Right atrium auricular region (tissue), 2 donors: ENCODE measurements around the gene PPM1N. TPM values are rescaled to one million over a fixed set of nuclear protein-coding genes. Genes with fewer than 3 reads are reported as not detected.
A peak's percentile ranks its signal among the peaks of the same experiment; 100 is the strongest.

Experiments
- DNase-seq: peaks from one replicate; pipeline ENCODE4 v3.0.0-alpha.2; 2019; ENCODE audit warnings: low spot score
- H3K27ac ChIP-seq, 2 donors: fragments of 200-600 bp; sonication (generic); 1 replicate in 1 of 2; 2 replicates in 1 of 2; pipeline ENCODE4 v1.5.1; 2016 to 2019
- H3K27me3 ChIP-seq, 2 donors: fragments of 200-600 bp; sonication (generic); one replicate each; pipeline versions ENCODE4 v1.5.1 to v1.6.0; 2017 to 2019
- H3K36me3 ChIP-seq: fragments of 200-600 bp; sonication (generic); one replicate; pipeline ENCODE4 v1.5.1; 2016
- H3K4me1 ChIP-seq, 2 donors: fragments of 200-600 bp; sonication (generic); one replicate each; pipeline versions ENCODE4 v1.5.1 to v1.6.0; 2017 to 2019
- H3K4me3 ChIP-seq, 2 donors: fragments of 200-600 bp; sonication (generic); 1 replicate in 1 of 2; 2 replicates in 1 of 2; pipeline ENCODE4 v1.5.1; 2017 to 2019; ENCODE audit warnings: mild to moderate bottlenecking in 1 of 2, moderate library complexity in 1 of 2
- H3K9me3 ChIP-seq, 2 donors: fragments of 200-600 bp; sonication (generic); one replicate each; pipeline ENCODE4 v1.5.1; 2019
- CTCF ChIP-seq, 2 donors: fragments of 200-600 bp; sonication (generic); IDR thresholded peaks; one replicate each; pipeline ENCODE4 v1.5.1; 2019; ENCODE audit warnings: antibody characterized with exemption in 2 of 2
- total RNA-seq, 2 donors: library from RNA; depleted of rRNA; stranded (reverse); fragments of >200 nt; gene quantifications; one replicate each; pipeline ENCODE4 v1.1.0, GENCODE V29; 2016

Gene PPM1N
- total RNA-seq, 2 donors from 2014 or later, result 1.8 TPM; not detected in 1

- Histone ChIP-seq H3K36me3 (peaks cover 8% of the 10 kb centered on the region), H3K27me3 (no peaks in the 10 kb centered on the region), H3K4me3 (no peak overlapping the region), H3K27ac (peak overlapping the region in 1 of 2 donors; percentile 11), H3K4me1 (peaks cover 0 to 66% of the 10 kb centered on the region in 2 donors), H3K9me3 (no peaks in the 10 kb centered on the region)
- DNase-seq, result no peak
- TF ChIP-seq CTCF (IDR thresholded peaks at IDR 0.05), result no peak
These were observed 12.8 kb downstream of the PPM1N start for GRCh38 chr19:45511074-45511473.

GRCh38 chr19:45512881-45513483 is 14.7 kb downstream of the PPM1N start:
- no peak for TF ChIP-seq CTCF (IDR thresholded peaks at IDR 0.05)
- H3K4me1 ChIP-seq, result peaks cover 0 to 66% of the 10 kb centered on the region in 2 donors
- no peak overlapping the region for H3K27ac ChIP-seq
- no peaks in the 10 kb centered on the region for H3K27me3 ChIP-seq
- no peaks in the 10 kb centered on the region for H3K9me3 ChIP-seq
- peaks cover 16% of the 10 kb centered on the region for H3K36me3 ChIP-seq
- no peak overlapping the region for H3K4me3 ChIP-seq
- no peak for DNase-seq

- Histone ChIP-seq H3K27ac (peak overlapping the region; percentile 52 to 58), H3K4me1 (peaks cover 0 to 64% of the 10 kb centered on the region in 2 donors)
- no peak for DNase-seq
These were observed 16.3 kb downstream of the PPM1N start for GRCh38 chr19:45514376-45515051.

GRCh38 chr19:45515081-45515624 is 16.9 kb downstream of the PPM1N start:
- Histone ChIP-seq H3K9me3 (no peaks in the 10 kb centered on the region), H3K36me3 (peaks cover 36% of the 10 kb centered on the region), H3K27ac (peak overlapping the region; percentile 52 to 58), H3K27me3 (no peaks in the 10 kb centered on the region), H3K4me1 (peaks cover 0 to 57% of the 10 kb centered on the region in 2 donors), H3K4me3 (no peak overlapping the region)
- no peak for DNase-seq
- TF ChIP-seq CTCF (IDR thresholded peaks at IDR 0.05), result no peak

More at GRCh38 chr19:45514376-45515051, 16.3 kb downstream of the PPM1N start:
- H3K9me3 ChIP-seq, result no peaks in the 10 kb centered on the region
- TF ChIP-seq CTCF (IDR thresholded peaks at IDR 0.05), result no peak
- H3K4me3 ChIP-seq, result no peak overlapping the region
- H3K27me3 ChIP-seq, result no peaks in the 10 kb centered on the region
- peaks cover 31% of the 10 kb centered on the region for H3K36me3 ChIP-seq

- Histone ChIP-seq H3K9me3 (no peaks in the 10 kb centered on the region), H3K27me3 (no peaks in the 10 kb centered on the region), H3K4me3 (no peak overlapping the region), H3K27ac (peak overlapping the region; percentile 52 to 58), H3K4me1 (peaks cover 0 to 51% of the 10 kb centered on the region in 2 donors), H3K36me3 (peaks cover 43% of the 10 kb centered on the region)
- no peak for DNase-seq
- no peak for TF ChIP-seq CTCF (IDR thresholded peaks at IDR 0.05)
These were observed 17.7 kb downstream of the PPM1N start for GRCh38 chr19:45515807-45516401.
